Small intestine (tissue), 16 donors: Measurements from ENCODE around the gene OR10A6. TPM values are rescaled to one million over a fixed set of nuclear protein-coding genes. Genes with fewer than 3 reads are reported as not detected.

Experiments used
- DNase-seq, 2 donors: peaks; one replicate each; pipeline versions ENCODE4 v3.0.0 to v3.0.0-alpha.2; 2013
- FAIRE-seq: peaks from 2 replicates; lab custom pipeline; 2012; peaks lifted over from hg19 to GRCh38; lab: Jason Lieb, UNC
- H3K27ac ChIP-seq, 3 donors: one replicate each; pipeline ENCODE4 v1.5.1; 2013; ENCODE audit warnings: low read length in 2 of 3, mild to moderate bottlenecking in 2 of 3, control low read depth in 1 of 3, inconsistent platforms in 1 of 3, low read depth in 1 of 3, moderate library complexity in 1 of 3
- H3K27me3 ChIP-seq, 3 donors: one replicate each; pipeline ENCODE4 v1.6.1; 2013; ENCODE audit warnings: low read length in 3 of 3, inconsistent platforms in 1 of 3; ENCODE audit not compliant: control insufficient read depth in 3 of 3, insufficient read depth in 3 of 3
- H3K36me3 ChIP-seq, 3 donors: one replicate each; pipeline ENCODE4 v1.6.1; 2013; ENCODE audit warnings: low read length in 3 of 3, inconsistent platforms in 1 of 3, low read depth in 1 of 3, mild to moderate bottlenecking in 1 of 3, moderate library complexity in 1 of 3; ENCODE audit not compliant: control insufficient read depth in 3 of 3, insufficient read depth in 2 of 3
- H3K4me1 ChIP-seq, 3 donors: one replicate each; pipeline ENCODE4 v1.6.1; 2013; ENCODE audit warnings: low read length in 2 of 3, inconsistent platforms in 1 of 3, low read depth in 1 of 3, mild to moderate bottlenecking in 1 of 3, moderate library complexity in 1 of 3; ENCODE audit not compliant: control insufficient read depth in 3 of 3, insufficient read depth in 2 of 3
- H3K4me3 ChIP-seq, 3 donors: one replicate each; pipeline ENCODE4 v1.5.1; 2013; ENCODE audit warnings: low read length in 3 of 3, control low read depth in 1 of 3, inconsistent platforms in 1 of 3, low read depth in 1 of 3, mild to moderate bottlenecking in 1 of 3, moderate library complexity in 1 of 3
- H3K9me3 ChIP-seq, 2 donors: one replicate each; pipeline ENCODE4 v1.6.1; 2013; ENCODE audit warnings: low read depth in 1 of 2, low read length in 1 of 2; ENCODE audit not compliant: control insufficient read depth in 2 of 2, insufficient read depth in 1 of 2
- WGBS, 3 donors: extraction: QIAGEN DNeasy Blood & Tissue Kit; methylation state at CpG; one replicate each; pipeline ENCODE4 v1.1.7; 2013; 5-methylcytosine and 5-hydroxymethylcytosine counted together
- long read RNA-seq, 10 donors: transcript quantifications; one replicate each; lab custom pipeline, GENCODE V29; 2026
- polyA plus RNA-seq, 4 donors: library from polyadenylated mRNA; stranded (reverse) in 3 of 4; unstranded in 1 of 4; fragments of 200-250 nt in 3 of 4; fragments of 120-200 nt in 1 of 4; gene quantifications; one replicate each; pipeline versions ENCODE4 v1.2.1 to v1.2.3, GENCODE V29; 2013
- donor health status: healthy with polysubstance abuse.
- donor health status: control.
- donor health status: control.
- donor health status: Bipolar disorder and iron deficiency.
- donor health status: healthy.

The OR10A6 gene
- under 1 TPM in 1 of 4 donors, not detected in 3; 0.04 TPM for polyA plus RNA-seq
- long read RNA-seq, donor 1, result 0 reads
- long read RNA-seq, donor 2, result 0 reads
- long read RNA-seq, donor 3, result 0 reads
- long read RNA-seq, donor 4, result 0 reads
- long read RNA-seq, donor 5, result 0 reads
- long read RNA-seq, donor 6, result 0 reads
- long read RNA-seq, donor 7, result 0 reads
- long read RNA-seq, donor 8, result 0 reads
- long read RNA-seq, donor 9, result 0 reads
- long read RNA-seq, donor 10, result 0 reads

GRCh38 chr11:7931168-7931567 lies at the start of gene OR10A6:
TSS of gene OR10A6 (minus strand) at chr11:7931268. CDS start at chr11:7928662, 2,606 bp downstream.
- no peaks in the 10 kb centered on the region for H3K36me3 ChIP-seq
- no peak within 1 kb of the TSS for H3K27ac ChIP-seq
- FAIRE-seq, result no peak
- H3K9me3 ChIP-seq, result peaks cover 0 to 2% of the 10 kb centered on the region in 2 donors
- no peak within 1 kb of the TSS for H3K4me3 ChIP-seq
- WGBS, 3 donors, result 71 to 79% (median 76%) methylated on average over 4 of the region's 4 CpGs
- DNase-seq, result no peak
- peaks cover 0 to 5% (median 2%) of the 10 kb centered on the region in 3 donors for H3K27me3 ChIP-seq
- no peaks in the 10 kb centered on the region for H3K4me1 ChIP-seq

DNA sequence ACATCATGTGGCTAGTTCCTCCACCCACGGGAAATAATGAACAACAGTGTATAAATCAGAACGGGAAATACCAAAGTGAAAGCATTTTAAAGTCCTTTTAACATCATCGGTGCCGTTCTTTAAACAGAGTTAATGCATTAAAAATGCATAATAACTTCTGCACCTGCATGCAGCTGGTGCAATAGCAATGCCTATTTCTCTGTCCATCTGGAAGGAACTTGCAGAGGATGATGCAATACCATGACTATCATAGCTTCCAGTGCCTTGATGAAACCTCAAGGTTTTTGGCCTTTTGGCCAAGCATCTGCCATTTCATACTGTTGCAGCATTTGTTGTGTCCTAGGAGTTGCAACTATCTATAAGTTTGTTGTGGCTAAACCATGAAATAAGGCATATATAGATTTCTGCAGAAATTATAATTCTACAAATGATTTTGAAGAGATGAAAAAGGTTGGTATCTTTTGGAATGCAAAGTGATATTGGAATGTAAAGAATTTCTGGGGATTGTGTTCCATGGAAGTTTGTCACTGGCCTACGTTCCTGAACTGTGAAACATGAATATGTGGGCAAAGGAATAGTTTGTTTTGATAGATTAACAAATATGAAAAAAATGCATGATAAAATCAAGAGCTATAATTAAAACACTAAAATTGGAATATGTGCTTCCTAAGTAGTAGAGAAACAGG lies 46.3 kb upstream of the OR10A6 start:
- Histone ChIP-seq H3K4me3 (no peak overlapping the region), H3K27me3 (no peaks in the 10 kb centered on the region), H3K4me1 (no peaks in the 10 kb centered on the region), H3K27ac (no peak overlapping the region), H3K36me3 (no peaks in the 10 kb centered on the region), H3K9me3 (no peaks in the 10 kb centered on the region)
- no peak for DNase-seq
- FAIRE-seq, result no peak
- 49 to 57% (median 51%) methylated on average over 5 of the region's 5 CpGs for WGBS, 3 donors

- Histone ChIP-seq H3K27ac (no peak overlapping the region), H3K4me1 (no peaks in the 10 kb centered on the region), H3K4me3 (no peak overlapping the region), H3K27me3 (no peaks in the 10 kb centered on the region), H3K9me3 (no peaks in the 10 kb centered on the region), H3K36me3 (no peaks in the 10 kb centered on the region)
- WGBS, 3 donors, result 71 to 86% (median 77%) methylated on average over 2 of the region's 2 CpGs
- FAIRE-seq (no peak), DNase-seq (no peak)
Measured at GRCh38 chr11:7974668-7975067, 43.6 kb upstream of the OR10A6 start.

- FAIRE-seq, result no peak
- Histone ChIP-seq H3K9me3 (no peaks in the 10 kb centered on the region), H3K4me1 (no peaks in the 10 kb centered on the region), H3K36me3 (no peaks in the 10 kb centered on the region), H3K4me3 (no peak overlapping the region), H3K27me3 (no peaks in the 10 kb centered on the region), H3K27ac (no peak overlapping the region)
- no peak for DNase-seq
- WGBS, 3 donors, result 88 to 89% (median 89%) methylated on average over 5 of the region's 5 CpGs
Measured at GRCh38 chr11:7973011-7973410, 41.9 kb upstream of the OR10A6 start.

- Histone ChIP-seq H3K27me3 (no peaks in the 10 kb centered on the region), H3K27ac (no peak overlapping the region), H3K36me3 (no peaks in the 10 kb centered on the region), H3K4me1 (no peaks in the 10 kb centered on the region), H3K4me3 (no peak overlapping the region), H3K9me3 (no peaks in the 10 kb centered on the region)
- FAIRE-seq (no peak), DNase-seq (no peak)
Measured at GRCh38 chr11:7971846-7972245, 40.8 kb upstream of the OR10A6 start.

- no peak for FAIRE-seq
- WGBS, 3 donors, result 67 to 73% (median 67%) methylated on average over 3 of the region's 3 CpGs
- no peak overlapping the region for H3K27ac ChIP-seq
- no peaks in the 10 kb centered on the region for H3K27me3 ChIP-seq
- no peaks in the 10 kb centered on the region for H3K9me3 ChIP-seq
- H3K4me3 ChIP-seq, result no peak overlapping the region
- no peaks in the 10 kb centered on the region for H3K36me3 ChIP-seq
- no peaks in the 10 kb centered on the region for H3K4me1 ChIP-seq
- no peak for DNase-seq
Measured at GRCh38 chr11:7969756-7970646, 38.9 kb upstream of the OR10A6 start.

DNA sequence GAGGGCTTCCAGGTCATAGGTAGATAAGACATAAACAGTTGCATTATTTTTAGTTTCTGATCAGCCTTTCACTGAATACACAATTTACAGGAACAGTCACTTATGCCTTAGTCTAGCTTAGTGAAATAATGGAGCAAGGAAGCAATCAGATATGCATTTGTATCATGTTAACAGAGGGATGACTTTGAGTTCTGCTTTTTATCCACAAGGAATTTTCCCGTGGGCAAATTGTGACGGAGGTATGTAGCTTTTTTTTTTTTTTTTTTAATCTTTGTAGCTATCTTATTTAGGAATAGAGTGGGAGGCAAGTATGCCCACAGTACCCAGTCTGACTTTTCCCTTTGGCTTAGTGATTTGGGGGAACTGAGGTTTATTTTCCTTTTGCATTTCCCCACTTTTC lies 37.6 kb upstream of the OR10A6 start:
- WGBS, 3 donors, result 59 to 76% (median 71%) methylated on average over 2 of the region's 2 CpGs
- H3K4me1 ChIP-seq, result no peaks in the 10 kb centered on the region
- DNase-seq, result no peak
- no peak for FAIRE-seq
- no peaks in the 10 kb centered on the region for H3K36me3 ChIP-seq
- no peak overlapping the region for H3K4me3 ChIP-seq
- H3K9me3 ChIP-seq, result no peaks in the 10 kb centered on the region
- H3K27me3 ChIP-seq, result no peaks in the 10 kb centered on the region
- no peak overlapping the region for H3K27ac ChIP-seq

- Histone ChIP-seq H3K27ac (no peak overlapping the region), H3K4me3 (no peak overlapping the region), H3K27me3 (no peaks in the 10 kb centered on the region), H3K36me3 (no peaks in the 10 kb centered on the region), H3K4me1 (no peaks in the 10 kb centered on the region), H3K9me3 (no peaks in the 10 kb centered on the region)
- DNase-seq (no peak), FAIRE-seq (no peak)
Measured at GRCh38 chr11:7967826-7968225, 36.8 kb upstream of the OR10A6 start.
